ENCODE measurements around the gene FBN2. TPM values are rescaled to one million over a fixed set of nuclear protein-coding genes. Genes with fewer than 3 reads are reported as not detected.
"Not testable (repeated sequence)": the region's sequence is repeated elsewhere in the genome, so short reads cannot be mapped to it uniquely, and the experiment has no call there.

The FBN2 gene
- polyA plus RNA-seq, 1 donor = 101 TPM

DNA sequence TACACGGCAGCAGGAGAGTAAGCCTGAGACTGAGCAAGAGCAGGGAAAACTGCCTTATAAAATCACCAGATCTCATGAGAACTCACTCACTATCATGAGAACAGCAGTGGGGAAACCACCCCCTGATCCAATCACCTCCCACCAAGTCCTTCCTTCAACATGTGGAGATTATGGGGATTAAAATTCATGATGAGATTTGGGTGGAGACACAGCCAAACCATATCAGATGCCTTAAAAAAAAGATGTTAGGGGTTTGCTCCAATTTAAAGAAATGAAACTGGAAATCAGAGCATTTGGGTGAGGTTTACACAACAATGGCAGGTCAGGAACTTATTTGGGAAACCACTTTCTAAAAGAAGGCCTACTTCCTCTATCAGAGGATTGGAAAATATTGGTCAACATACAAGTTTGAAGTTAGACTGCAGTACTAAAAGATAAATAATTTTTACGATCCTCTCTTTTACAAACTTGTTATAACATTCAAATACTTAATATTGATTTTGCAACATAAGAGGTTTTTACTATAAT lies 105.1 kb downstream of the FBN2 start:
- no peak for DNase-seq

DNA sequence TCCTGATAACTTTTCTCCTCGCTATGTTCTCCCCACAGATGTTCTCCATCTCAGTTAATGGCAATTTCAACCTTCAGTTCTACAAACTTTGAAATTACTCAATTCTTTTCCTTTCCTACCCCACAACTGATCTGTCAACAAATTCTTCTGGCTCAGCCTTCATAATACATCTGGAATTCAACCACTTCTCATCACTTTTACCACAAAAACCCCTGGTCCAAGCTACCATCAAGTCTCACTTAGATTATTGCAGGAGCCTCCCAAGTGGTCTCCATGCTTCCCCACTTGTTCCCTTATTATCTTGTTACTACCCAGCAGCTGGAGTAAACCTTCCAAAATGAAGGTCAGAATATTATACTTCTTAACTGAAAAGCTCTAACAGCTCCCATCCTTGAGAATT lies 110.1 kb downstream of the FBN2 start:
- no peak for DNase-seq

DNA sequence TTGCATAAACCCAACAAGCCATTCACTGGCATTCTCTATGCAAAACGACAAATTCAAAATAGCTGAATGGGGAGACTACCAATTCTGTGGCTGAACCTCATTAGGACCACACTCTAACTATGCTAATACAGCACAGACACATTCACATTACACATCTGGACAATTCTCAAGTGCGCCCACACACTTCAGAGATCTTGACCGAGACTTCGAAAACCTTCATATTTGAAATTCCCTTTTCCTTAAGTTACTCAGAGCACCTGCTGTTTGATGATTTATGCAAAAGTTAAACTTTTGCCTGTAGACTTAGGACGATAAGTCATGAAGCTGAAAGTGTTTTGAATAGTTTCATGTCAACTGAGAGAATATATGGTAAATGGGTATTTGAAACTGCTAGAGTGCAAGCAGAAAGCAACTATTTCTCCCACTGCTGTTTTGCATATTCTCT lies 111.9 kb downstream of the FBN2 start:
- no peak for DNase-seq

DNA sequence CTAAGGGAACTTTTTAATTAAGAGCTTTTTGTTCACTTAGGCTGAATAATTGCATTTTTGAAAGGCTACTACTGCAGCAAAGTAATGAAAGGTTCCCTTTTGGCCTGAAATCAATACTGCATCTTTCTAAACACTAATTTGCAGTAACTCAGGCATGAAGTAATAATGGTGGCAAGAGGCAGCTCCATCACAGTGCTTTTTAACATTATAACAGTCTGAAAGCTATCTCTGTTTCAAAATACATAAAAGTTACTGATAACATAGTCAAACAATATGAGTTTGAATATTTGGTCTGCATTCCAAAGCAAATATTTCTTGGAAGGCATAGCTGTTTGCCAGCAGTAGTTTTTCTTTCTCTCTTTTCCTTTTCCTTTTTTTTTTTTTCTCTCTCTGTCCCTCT lies 113.4 kb downstream of the FBN2 start:
- no peak for DNase-seq

DNA sequence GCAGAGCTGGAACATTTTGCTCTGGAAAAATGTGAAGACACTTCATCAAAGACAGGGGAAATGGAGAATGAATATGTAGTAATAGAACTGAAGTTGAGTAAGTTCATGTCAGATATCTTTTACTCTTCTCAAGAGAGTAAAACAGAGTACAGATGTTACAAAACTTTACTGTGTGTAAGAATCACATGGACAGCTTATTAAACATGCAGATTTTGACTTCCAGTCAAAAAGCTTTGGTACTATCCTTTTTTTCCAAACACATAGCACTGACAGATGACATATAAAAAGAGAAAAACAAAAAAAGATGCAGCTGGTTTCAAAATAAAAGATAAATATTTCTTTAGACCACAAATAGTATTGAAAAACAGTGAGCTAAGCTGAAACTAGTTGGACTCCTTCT lies 115.4 kb downstream of the FBN2 start:
- no peak for DNase-seq

DNA sequence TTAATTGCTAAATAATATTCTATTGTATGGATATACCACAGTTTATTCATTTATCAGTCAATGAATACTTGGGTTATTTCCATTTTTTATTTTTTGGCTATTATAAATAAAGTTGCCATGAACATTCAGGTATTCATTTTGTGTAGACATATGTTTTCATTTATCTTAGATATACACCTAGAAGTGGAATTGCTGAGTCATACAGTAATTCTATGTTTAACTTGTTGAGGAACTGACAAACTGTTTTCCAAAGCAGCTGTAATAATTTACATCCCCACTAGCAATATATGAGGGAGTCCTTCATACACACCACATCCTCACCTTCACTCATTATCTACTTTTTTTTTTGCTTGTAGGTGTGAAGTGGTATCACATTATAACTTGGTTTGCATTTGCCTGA lies 123.6 kb downstream of the FBN2 start:
- DNase-seq = no peak

DNA sequence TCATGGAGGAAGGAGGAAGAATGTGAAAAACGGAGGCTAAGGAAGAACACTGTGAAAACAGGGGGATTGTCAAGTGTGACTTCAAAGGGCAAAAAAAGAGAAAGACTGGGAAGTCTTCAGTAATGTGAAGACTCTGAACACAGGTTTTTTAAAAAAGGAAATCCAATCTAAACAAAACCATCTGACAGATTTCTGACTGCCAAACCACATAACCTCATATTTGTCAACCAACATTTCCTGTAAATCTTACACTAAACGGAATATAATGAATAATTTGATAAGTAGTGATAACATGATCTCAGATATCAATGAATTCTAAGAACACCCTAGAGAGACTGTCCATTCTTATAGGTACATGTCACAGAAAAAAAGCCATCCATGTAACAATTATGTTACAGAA lies 124.7 kb downstream of the FBN2 start:
- DNase-seq = no peak

DNA sequence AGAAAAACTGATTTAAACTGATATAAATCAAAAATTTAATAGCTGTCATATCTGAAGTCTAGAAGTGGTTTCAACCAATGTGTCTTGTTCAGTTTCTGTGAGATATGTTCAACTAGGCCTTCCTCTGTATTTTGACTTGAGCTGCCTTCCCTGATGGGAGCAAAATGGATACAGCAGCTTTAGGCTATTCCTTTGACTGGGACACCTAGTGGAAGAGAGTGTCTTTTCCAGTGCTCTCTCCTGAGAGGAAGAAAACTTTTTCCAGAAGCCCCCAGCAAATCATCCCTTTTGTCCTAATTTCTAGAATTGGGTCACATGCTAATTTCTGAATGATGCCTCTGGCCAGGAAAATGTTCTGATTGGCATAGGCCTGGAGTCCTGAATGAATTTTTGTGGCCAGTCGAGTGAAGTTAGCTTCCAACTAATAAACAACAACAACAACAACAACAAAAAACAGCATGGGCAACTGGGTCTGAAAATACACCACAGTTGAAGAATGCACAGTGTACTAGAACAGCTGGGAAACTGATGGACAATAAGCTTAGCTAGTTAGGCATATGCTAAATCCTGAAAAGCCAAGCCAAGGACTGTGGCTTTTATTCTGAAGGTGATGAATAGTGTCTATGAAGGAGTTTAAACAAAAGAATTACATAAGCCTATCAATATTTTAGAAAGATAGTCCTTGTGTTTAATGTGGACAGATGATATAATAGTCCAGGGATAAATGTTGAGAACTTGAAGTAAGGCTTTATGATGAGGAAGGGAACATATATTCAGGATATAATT lies 125.7 kb downstream of the FBN2 start:
- no peak for DNase-seq

DNA sequence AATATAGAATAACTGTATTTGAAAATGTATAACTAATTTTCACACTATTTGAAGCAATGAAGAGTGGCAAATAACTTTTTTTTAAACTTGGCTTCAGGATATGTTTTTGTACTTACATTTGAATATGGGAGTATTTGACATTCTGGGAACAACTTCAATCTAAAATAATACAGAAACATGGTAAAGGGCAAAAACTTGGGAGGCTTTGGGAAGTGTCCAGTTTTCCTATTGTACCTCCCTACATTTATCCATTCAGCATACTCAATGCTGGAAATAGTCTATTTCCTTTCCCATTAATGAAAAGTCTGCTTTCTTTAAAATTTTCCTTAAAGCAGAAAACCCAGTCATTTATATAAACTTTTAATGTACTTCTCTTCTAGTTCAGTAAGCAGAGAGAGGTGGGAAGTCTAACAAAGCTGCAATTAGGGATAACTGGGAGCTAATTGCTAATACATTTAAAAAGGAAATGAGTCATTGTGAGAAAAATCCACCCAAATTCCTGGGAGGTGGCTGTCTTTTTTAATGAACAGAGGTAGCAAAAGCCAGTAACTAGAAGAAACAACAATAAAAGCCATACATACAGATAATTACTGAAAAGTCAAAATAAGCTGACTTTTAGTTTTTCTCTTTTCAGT lies 128.8 kb downstream of the FBN2 start:
- no peak for DNase-seq

DNA sequence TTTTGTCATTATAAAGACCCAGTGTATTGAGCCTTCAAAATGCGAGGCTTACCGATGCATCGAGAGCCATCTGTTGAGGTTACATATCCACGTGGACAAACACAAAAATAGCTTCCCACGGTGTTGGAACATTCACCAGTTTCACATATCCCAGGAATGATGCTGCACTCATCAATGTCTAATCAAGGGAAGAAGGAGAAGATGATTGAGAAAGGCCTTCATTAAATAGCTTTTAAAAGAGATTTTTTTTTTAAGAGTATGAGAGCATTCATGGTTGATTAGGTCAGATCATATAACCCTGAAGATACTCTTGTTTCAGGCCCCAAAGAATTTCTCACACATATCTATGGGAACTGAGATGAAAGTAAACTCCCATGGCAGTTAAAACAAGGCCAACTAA lies 129.4 kb downstream of the FBN2 start:
- no peak for DNase-seq

DNA sequence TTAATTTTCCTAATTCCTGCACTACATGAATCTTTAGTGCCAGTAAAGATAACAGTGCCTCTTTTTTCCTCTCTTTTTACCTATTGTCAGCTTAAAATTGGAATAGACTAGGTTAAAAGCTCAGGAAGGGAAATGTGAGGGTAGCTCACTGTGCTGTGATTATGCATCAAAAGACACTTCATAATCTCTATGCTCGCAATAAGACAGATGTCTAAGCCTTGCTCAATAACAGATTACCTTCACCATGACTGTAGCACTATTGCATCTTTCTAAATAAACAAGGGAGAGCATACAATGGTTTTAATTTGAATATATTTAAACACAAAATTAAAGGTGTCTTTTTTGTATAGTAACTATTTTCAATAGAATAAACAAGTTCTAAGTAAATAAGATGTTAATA lies 130.1 kb downstream of the FBN2 start:
- DNase-seq = no peak

DNA sequence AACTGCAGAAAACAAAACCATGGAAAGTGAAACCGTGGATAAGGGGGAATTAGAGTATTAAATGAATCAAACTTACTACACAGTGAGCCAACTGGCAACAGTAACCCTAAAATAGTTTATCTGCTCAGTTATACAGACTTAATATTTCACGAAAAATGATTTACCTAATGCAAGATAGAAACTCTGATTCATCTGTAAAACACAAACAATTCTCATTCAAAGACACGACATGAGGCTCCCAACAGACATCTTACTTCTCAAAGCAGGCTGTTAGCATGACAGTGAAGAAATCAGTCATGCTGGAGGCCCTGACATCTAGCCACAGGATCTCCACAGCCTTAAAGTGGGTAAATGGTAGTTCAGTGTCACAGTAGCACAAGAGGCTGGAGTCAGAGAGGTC lies 131.2 kb downstream of the FBN2 start:
- DNase-seq = no peak

DNA sequence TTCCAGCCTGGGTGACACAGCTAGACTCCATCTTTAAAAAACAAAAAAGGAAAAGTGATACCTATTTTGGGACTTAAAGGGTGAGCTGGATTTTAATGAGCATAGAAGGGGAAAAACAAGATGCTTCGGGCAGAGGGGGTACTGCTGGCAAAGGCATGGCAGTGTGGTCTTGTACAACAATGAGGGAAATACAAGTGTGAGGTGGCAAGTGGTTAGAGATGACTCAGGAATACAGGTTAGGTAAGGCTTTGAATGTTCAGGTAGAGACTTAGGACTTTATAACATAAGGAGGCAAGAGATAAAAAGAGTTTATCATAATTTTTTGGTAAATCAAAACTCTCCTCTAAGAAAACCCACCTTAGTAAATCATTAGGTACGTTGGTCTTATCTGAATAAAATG lies 132.9 kb downstream of the FBN2 start:
- no peak for DNase-seq

DNA sequence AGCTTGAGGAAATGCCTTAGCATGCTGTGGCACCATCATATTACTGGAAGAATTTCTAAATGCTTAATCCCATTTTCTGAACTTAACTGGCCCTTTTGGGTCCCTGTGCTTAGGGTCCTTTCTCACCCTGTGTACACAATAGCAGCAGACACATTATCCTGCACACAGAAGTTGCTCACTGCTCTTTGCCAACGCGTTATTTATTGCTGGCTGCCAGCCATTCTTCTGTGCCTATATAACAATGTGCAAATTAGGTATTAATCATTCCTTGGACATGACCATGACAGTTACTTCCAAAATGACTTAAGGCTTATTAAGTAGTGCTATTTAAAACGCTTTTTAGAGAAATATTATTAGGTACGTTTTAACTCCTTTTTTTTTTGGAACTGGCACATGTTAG lies 134.7 kb downstream of the FBN2 start:
- no peak for DNase-seq

DNA sequence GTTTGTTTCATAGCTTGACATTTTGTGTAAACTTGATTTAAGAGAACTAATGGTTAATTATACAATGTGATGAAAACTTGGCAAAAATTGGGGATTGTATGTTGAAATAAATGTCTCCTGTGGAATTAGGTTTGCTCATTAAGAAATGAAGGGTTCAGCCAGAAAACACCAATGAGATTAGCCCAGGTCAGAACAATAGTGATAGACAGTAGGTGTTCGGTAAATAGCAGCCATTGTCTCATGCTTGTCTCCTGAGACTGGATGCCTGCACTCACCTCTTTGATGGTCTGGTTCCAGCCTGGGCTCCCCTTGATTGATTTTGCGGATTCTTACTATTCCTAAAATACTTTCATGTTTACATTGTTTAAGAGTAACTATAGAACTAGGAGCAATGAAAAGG lies 135.5 kb downstream of the FBN2 start:
- DNase-seq = no peak

DNA sequence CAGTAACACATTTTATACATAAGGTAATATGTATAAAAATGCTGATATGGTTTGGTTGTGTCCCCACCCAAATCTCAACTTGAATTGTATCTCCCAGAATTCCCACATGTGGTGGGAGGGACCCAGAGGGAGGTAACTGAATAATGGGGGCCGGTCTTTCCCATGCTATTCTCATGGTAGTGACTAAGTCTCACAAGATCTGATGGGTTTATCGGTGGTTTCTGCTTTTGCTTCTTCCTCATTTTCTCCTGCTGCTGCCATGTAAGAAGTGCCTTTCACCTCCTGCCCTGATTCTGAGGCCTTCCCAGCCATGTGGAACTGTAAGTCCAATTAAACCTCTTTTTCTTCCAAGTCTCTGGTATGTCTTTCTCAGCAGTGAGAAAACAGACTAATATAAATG lies 137.3 kb downstream of the FBN2 start:
- not testable (repeated sequence) for DNase-seq

DNA sequence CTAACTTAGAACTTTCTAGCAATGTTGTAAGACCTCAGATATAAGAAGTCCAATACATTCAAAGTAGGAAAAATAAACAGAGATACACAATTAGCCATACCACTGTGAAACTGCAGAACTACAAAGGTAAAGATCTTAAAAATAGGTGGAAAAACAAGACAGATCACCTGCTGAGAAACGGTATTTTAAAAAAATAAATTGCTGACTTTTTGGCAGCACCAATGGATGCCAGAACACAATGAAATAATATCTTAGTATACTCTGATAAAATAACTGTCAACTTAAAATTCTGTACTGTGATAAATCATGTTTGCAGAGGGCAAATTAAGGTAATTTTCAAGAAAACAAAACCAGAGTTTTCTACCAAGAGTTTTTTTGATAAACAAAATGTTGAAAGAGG lies 138.9 kb downstream of the FBN2 start:
- no peak for DNase-seq

DNA sequence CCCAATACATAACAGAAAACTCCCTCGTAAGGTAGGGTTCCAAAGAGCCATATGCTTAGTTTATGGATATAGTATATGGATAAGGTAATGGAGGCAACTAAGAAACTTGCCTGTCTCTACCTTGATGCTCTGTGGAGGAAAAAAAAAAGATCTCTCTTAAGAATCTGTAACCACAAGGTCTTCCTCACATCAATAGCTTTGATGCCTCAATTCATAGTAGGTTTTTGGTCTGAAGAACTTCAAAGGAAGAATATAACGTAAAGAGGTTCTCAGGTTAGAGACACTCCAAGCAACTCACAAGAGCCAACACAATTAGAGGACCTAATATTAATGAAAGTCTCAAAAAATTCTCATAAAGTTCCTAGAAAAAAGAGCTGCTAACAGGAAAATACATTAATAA lies 140.2 kb downstream of the FBN2 start:
- no peak for DNase-seq

DNA sequence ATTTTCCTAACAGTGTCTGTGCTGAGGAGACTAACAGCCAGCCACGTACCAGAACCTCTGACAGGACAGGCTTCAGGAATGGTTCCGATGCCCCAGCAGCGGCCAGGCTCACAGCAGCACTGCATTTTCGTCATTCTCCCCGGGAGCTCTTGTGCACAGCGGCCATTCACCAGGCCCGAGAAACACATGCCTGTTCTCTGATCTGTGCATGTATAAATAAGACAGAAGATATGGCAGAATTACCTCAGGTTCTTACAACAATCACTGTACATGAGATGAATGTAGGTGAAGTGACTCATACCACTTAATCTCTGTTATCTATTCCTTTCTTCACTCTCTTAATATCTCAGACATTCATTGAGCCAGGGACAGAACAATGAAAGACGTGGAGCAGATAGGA lies 143.0 kb downstream of the FBN2 start:
- DNase-seq = no peak

DNA sequence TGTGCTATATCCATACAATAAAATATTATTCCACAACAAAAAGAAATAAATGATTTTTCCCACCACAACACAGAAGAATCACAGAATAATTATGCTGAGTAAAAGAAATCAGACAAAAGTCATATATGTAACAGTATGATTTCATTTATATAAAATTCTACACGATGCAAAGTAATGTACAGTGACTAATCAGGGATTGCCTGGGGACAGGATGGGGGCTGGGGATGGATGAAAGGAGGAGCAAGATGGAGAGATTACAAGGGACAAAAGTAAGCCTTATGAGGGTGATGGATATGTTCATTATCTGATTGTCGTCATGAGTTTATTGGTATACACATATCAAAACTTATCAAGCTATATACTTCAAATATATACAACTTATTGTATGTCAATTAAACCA lies 154.0 kb downstream of the FBN2 start:
- DNase-seq = no peak

DNA sequence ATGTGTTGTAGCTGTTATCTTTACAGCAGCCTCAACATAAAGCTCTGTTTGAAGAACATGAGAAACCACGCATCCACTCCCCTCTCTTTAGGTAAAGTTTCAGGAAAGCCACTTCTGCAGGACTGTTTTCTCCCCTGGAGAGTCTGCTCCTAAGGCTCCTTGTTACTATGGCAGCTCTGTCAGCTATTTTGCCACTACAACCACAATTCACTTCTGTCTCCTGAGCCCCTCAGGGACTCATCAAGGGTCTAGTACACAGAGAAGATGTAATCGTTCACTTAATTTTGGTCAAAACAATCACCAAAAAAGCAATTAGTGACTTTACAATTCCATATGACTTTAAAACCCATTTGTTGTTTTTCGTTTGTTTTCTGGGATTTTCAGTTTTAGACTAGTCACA lies 157.7 kb downstream of the FBN2 start:
- DNase-seq = no peak

DNA sequence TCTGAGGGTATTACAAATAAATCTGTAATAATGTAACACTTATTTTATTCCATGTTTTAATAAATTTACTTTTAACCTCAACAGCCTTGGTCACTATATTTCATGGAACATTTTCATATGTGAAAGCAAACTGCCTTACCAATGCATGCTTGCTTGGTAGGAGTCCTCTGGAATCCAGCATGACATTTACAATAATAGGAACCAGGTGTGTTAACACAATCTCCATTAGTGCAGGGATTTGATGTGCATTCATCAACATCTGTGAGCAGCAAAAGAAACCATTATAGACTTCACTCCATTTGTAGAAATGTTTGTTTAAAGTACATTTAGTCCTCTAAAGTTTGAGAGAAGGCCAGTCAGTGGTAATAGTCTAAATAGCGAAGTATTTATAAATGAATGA lies 159.4 kb downstream of the FBN2 start:
- DNase-seq = no peak

DNA sequence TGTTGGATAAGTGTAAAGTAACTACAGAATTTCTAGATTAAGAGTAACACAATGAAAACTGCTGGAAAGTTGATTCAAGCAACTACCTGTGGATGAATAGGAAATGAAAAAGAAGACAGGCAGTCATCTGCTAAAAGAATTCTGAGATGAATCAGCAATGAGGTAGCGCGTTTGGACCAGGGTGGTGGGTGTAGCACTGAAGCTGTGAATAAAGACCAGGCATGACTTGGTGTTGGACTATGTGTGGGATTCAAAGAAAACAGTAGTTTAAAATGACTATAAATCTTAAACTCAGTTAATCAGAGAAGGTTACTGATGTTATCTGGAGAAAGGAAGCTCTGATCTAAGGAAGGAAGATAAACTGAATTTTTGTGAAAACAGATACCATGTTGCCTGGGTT lies 159.8 kb downstream of the FBN2 start:
- no peak for DNase-seq

DNA sequence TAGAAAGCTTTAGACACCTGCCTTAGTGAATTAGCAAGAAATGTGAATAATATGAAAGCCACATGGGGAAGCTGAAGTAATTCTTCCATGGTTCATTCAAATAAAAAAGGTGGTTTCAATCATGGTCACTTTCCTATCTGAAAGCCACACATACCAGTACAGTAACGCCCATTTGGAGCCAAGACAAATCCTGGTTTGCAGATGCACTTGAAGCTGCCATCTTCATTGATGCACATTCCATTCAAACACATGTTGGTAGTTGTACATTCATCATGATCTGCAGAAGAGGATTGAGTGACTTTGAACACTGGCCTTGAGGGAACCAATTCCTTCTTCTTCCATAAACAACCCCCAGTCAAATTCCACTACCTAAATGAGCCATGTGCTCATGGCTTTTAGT lies 161.5 kb downstream of the FBN2 start:
- no peak for DNase-seq
